ENCODE results near the gene LSM14B. TPM values are rescaled to one million over a fixed set of nuclear protein-coding genes. Genes with fewer than 3 reads are reported as not detected.

The LSM14B gene
- total RNA-seq, 1 experiment from 2014 or later, result 76.9 TPM

DNA sequence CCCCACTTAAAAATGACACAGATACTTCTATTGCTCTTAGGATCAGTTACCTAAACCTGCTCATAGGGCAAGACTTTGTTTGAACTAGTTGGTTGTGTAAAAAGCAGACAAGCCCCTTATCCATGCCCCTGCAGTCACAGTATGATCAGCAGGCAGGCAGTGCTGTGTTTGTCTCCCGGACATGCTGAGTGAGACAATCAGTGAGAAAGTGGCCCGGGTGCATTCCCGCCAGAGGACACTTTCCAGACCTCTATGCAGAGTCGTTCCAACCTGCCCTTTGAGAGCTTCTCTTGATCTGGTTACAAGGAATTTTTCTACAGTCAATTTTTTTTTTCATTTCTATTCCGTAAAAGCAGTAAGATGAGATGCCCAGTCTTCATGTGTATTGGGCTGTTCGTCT, 6.2 kb downstream of the LSM14B start:
- intact Hi-C loops (cut with micrococcal nuclease; ENCODE audit: unreplicated experiment), result no loop called here
- DNase-seq, result no peak
- no TSS peak for BruUV-seq (replicated peaks)
- Mint-ChIP-seq H3K4me1 (ENCODE audit: low read depth, unreplicated experiment) (peaks cover 12% of the 10 kb centered on the region), H3K9me3 (ENCODE audit: low read depth, unreplicated experiment) (no peaks in the 10 kb centered on the region), H3K36me3 (ENCODE audit: insufficient read depth, unreplicated experiment) (peaks cover 93% of the 10 kb centered on the region), H3K27me3 (ENCODE audit: unreplicated experiment) (no peaks in the 10 kb centered on the region), H3K4me3 (ENCODE audit: low read depth, unreplicated experiment) (no peak overlapping the region), H3K27ac (ENCODE audit: unreplicated experiment) (no peak overlapping the region)
- CTCF ChIA-PET, result interaction anchor here (0.6 kb wide), 1 partner anchor 230 kb away, joined by 3 read pairs; no protein-coding TSS in a partner anchor
- TF ChIP-seq, protein P1, sequence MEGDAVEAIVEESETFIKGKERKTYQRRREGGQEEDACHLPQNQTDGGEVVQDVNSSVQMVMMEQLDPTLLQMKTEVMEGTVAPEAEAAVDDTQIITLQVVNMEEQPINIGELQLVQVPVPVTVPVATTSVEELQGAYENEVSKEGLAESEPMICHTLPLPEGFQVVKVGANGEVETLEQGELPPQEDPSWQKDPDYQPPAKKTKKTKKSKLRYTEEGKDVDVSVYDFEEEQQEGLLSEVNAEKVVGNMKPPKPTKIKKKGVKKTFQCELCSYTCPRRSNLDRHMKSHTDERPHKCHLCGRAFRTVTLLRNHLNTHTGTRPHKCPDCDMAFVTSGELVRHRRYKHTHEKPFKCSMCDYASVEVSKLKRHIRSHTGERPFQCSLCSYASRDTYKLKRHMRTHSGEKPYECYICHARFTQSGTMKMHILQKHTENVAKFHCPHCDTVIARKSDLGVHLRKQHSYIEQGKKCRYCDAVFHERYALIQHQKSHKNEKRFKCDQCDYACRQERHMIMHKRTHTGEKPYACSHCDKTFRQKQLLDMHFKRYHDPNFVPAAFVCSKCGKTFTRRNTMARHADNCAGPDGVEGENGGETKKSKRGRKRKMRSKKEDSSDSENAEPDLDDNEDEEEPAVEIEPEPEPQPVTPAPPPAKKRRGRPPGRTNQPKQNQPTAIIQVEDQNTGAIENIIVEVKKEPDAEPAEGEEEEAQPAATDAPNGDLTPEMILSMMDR (IDR thresholded peaks at IDR 0.05; ENCODE audit: unreplicated experiment), result no peak

DNA sequence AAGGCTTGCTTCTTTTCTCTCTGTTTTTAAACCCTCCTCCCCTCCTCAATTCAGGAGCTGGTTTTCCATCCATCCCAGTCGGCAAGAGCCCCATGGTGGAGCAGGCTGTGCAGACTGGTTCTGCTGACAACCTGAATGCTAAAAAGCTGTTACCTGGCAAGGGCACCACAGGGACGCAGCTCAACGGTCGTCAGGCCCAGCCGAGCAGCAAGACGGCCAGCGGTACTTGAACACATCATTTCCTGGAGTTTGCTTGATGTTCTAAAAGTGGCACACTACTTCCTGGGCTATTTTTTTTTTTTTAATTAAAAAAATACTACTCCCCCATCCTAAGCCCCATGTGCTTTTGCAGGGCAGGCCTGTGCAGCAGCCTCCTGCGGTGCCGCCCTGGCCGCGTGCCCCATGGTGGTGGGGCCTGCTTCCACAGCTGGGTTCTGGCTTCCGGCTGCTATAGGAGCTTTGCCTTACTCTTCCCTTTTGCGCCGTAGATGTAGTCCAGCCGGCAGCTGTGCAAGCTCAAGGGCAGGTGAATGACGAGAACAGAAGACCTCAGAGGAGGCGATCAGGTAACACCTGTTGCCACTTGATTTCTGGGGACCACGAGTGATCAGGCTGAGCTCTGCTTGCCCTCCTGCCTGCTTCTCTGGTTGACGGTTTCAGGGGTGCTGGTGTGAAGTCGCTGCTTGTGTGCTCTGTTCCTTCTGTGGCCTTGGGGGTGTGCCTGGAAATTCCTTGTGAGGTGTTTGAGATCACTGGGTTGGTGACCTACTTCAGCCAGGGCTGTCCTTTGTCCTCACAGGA, 7.7 kb downstream of the LSM14B start:
- CTCF ChIA-PET, result no interaction called here
- no peaks in the 10 kb centered on the region for H3K4me1 Mint-ChIP-seq (ENCODE audit: low read depth, unreplicated experiment)
- H3K27ac Mint-ChIP-seq (ENCODE audit: unreplicated experiment), result no peak overlapping the region
- no peaks in the 10 kb centered on the region for H3K9me3 Mint-ChIP-seq (ENCODE audit: low read depth, unreplicated experiment)
- TF ChIP-seq, protein P1 (IDR thresholded peaks at IDR 0.05; ENCODE audit: unreplicated experiment), result no peak
- intact Hi-C loops (cut with micrococcal nuclease; ENCODE audit: unreplicated experiment), result no loop called here
- H3K36me3 Mint-ChIP-seq (ENCODE audit: insufficient read depth, unreplicated experiment), result peaks cover 90% of the 10 kb centered on the region
- DNase-seq, result no peak
- no TSS peak for BruUV-seq (replicated peaks)
- H3K27me3 Mint-ChIP-seq (ENCODE audit: unreplicated experiment), result no peaks in the 10 kb centered on the region
- H3K4me3 Mint-ChIP-seq (ENCODE audit: low read depth, unreplicated experiment), result no peak overlapping the region

DNA sequence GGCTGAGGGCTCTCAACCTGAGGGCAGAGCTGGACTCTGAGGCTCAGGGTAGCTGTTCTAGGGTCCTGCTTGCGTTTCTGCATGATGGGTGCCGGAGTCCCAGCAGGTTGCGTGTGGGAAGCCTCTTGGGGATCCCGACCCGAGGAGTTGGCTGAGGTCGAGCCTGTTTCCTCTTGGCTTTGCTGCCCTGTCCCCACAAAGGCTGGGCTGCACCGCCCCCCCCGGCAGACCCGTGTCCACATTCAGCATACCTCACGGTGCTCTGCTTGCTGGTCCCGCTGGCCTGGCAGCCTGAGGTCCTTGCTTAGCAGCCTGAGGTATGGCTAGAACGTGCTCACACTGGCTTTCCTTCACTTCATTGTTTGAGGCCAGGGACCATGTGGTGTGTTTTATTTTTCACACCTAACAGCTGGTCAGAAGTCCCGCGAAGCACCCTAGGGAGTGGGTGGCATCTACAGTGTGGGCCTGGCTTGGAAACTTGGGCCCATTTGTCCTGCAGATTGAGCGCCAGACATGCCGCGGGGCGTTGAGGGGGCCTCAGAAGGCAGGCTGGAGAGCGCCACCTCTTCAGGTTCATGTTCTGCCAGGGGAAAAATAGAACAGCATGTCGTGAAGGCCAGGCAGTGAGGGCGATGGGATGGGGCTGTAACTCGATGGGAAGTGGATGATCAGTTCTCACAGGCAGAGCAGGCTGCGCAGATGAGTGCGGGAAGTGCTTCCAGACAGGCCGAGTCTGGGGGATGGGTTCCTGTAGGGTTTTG, 9.5 kb downstream of the LSM14B start:
- TF ChIP-seq, protein P1 (IDR thresholded peaks at IDR 0.05; ENCODE audit: unreplicated experiment), result no peak
- intact Hi-C loops (cut with micrococcal nuclease; ENCODE audit: unreplicated experiment), result no loop called here
- no peak for DNase-seq
- Mint-ChIP-seq H3K36me3 (ENCODE audit: insufficient read depth, unreplicated experiment) (peaks cover 91% of the 10 kb centered on the region), H3K9me3 (ENCODE audit: low read depth, unreplicated experiment) (no peaks in the 10 kb centered on the region), H3K27ac (ENCODE audit: unreplicated experiment) (no peak overlapping the region), H3K27me3 (ENCODE audit: unreplicated experiment) (no peaks in the 10 kb centered on the region), H3K4me3 (ENCODE audit: low read depth, unreplicated experiment) (no peak overlapping the region), H3K4me1 (ENCODE audit: low read depth, unreplicated experiment) (peaks cover 7% of the 10 kb centered on the region)
- no TSS peak for BruUV-seq (replicated peaks)
- CTCF ChIA-PET, result no interaction called here

DNA sequence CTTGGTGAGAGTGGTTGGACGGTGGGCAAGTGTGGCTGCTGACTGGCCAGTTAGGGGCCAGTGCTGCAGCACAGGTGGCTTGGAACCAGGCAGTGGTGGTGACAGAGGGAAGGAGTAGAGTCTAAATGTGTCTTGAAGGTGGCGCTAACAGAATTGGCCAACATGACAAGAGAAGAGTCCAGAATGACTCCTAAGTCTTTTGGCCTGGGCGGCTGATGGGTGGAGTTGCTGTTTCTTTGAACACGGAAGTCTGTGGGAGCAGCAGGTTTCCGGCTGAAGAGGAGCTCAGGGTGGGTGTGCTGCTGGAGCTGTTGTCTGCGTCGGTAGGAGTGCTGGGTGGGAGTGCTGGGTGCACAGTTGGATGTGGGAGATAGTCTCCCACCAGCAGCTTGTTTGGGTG, 10.1 kb downstream of the LSM14B start:
- Mint-ChIP-seq H3K36me3 (ENCODE audit: insufficient read depth, unreplicated experiment) (peaks cover 92% of the 10 kb centered on the region), H3K9me3 (ENCODE audit: low read depth, unreplicated experiment) (no peaks in the 10 kb centered on the region), H3K4me3 (ENCODE audit: low read depth, unreplicated experiment) (no peak overlapping the region), H3K27me3 (ENCODE audit: unreplicated experiment) (no peaks in the 10 kb centered on the region), H3K27ac (ENCODE audit: unreplicated experiment) (no peak overlapping the region), H3K4me1 (ENCODE audit: low read depth, unreplicated experiment) (peaks cover 11% of the 10 kb centered on the region)
- intact Hi-C loops (cut with micrococcal nuclease; ENCODE audit: unreplicated experiment), result no loop called here
- BruUV-seq (replicated peaks), result no TSS peak
- TF ChIP-seq, protein P1 (IDR thresholded peaks at IDR 0.05; ENCODE audit: unreplicated experiment), result no peak
- CTCF ChIA-PET, result no interaction called here
- DNase-seq, result no peak

All from Calu3 (cell line).